ENCODE results near the gene GABRB1.

DNA sequence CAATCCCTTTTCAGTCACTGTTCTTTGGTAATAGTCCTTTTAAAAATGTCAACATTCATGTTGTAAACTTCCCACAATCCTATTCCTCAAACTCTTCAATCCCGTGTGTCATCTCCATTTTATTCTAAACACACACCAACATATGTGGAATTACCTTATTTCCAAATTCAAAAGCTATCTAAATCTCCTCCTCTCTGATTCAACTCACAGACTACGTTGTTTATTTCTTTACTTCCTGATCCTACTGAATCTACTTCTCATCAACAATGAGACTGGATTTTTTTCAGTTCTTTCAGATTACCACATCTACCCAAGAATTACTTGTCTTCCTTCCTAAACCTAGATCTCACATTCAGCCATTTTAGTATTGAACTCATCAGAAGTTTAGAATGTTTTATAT, 188.2 kb downstream of the GABRB1 start:
- TF ChIP-seq POLR2A (IDR thresholded peaks at IDR 0.05; ENCODE audit: low read depth, low read length) (no peak), CTCF (IDR thresholded peaks at IDR 0.05; ENCODE audit: extremely low read depth in 1 of 2, insufficient read depth in 1 of 2, low read depth in 1 of 2, low read length in 2 of 2) (no peak), MAX (IDR thresholded peaks at IDR 0.05; ENCODE audit: insufficient read depth, insufficient read length) (no peak), POLR2AphosphoS5 (IDR thresholded peaks at IDR 0.05; ENCODE audit: insufficient read depth, low read depth, low read length) (no peak), MYC (IDR thresholded peaks at IDR 0.05; ENCODE audit: low read depth, low read length) (no peak), EZH2 (IDR thresholded peaks at IDR 0.05; ENCODE audit: borderline replicate concordance, low read depth, low read length, severe bottlenecking) (no peak)

All from endothelial cell of umbilical vein (primary cell).